Liver (tissue), 9 donors: ENCODE results near the gene MECP2. TPM values are rescaled to one million over a fixed set of nuclear protein-coding genes. Genes with fewer than 3 reads are reported as not detected.

Source experiments
- DNase-seq: peaks from one replicate; pipeline ENCODE4 v3.0.0-alpha.2; 2017; ENCODE audit warnings: low spot score
- H3K27ac ChIP-seq, 2 donors: one replicate each; pipeline ENCODE4 v1.7.0; 2013; ENCODE audit warnings: inconsistent platforms in 2 of 2, low read length in 2 of 2, control low read depth in 1 of 2, low read depth in 1 of 2, mild to moderate bottlenecking in 1 of 2
- H3K27me3 ChIP-seq, 4 donors: one replicate each; pipeline versions ENCODE4 v1.6.1 to v1.7.0; 2013; ENCODE audit warnings: low read length in 3 of 4, inconsistent platforms in 1 of 4, mild to moderate bottlenecking in 1 of 4, moderate library complexity in 1 of 4; ENCODE audit not compliant: control insufficient read depth in 4 of 4, insufficient read depth in 4 of 4
- H3K36me3 ChIP-seq, 4 donors: one replicate each; pipeline versions ENCODE4 v1.6.1 to v1.7.0; 2013; ENCODE audit warnings: low read length in 3 of 4, mild to moderate bottlenecking in 3 of 4, low read depth in 1 of 4, moderate library complexity in 1 of 4; ENCODE audit not compliant: control insufficient read depth in 4 of 4, insufficient read depth in 3 of 4
- H3K4me1 ChIP-seq, 4 donors: one replicate each; pipeline versions ENCODE4 v1.6.1 to v1.7.0; 2013; ENCODE audit warnings: low read length in 3 of 4, mild to moderate bottlenecking in 3 of 4, moderate library complexity in 1 of 4; ENCODE audit not compliant: control insufficient read depth in 4 of 4, insufficient read depth in 4 of 4
- H3K4me3 ChIP-seq, 3 donors: one replicate each; pipeline versions ENCODE4 v1.6.1 to v1.7.0; 2013; ENCODE audit warnings: low read length in 3 of 3, control low read depth in 1 of 3, low read depth in 1 of 3, mild to moderate bottlenecking in 1 of 3
- H3K9ac ChIP-seq, 2 donors: one replicate each; pipeline ENCODE4 v1.7.0; 2013; ENCODE audit warnings: low read length in 2 of 2, mild to moderate bottlenecking in 2 of 2, moderate library complexity in 2 of 2, control low read depth in 1 of 2, low read depth in 1 of 2
- H3K9me3 ChIP-seq, 4 donors: one replicate each; pipeline versions ENCODE4 v1.6.1 to v1.7.0; 2013; ENCODE audit warnings: low read length in 3 of 4; ENCODE audit not compliant: control insufficient read depth in 4 of 4
- EGR1 ChIP-seq, 2 donors: IDR thresholded peaks; 2 replicates each; pipeline ENCODE4 v1.6.1; 2016 to 2018; ENCODE audit warnings: antibody characterized with exemption in 2 of 2, low read depth in 2 of 2
- FOXA1 ChIP-seq: IDR thresholded peaks from 2 replicates; pipeline ENCODE4 v1.6.1; 2016; ENCODE audit warnings: antibody characterized with exemption
- FOXA2 ChIP-seq: IDR thresholded peaks from 2 replicates; pipeline ENCODE4 v1.6.1; 2016; ENCODE audit warnings: antibody characterized with exemption
- GABPA ChIP-seq, 2 donors: IDR thresholded peaks in 1 of 2; conservative IDR thresholded peaks in 1 of 2; 2 replicates each; pipeline ENCODE4 v1.6.1; 2016; ENCODE audit warnings: antibody characterized with exemption in 2 of 2, mild to moderate bottlenecking in 1 of 2, moderate library complexity in 1 of 2
- HNF4A ChIP-seq, 2 donors: conservative IDR thresholded peaks; 2 replicates each; pipeline ENCODE4 v1.6.1; 2016; ENCODE audit warnings: antibody characterized with exemption in 2 of 2, mild to moderate bottlenecking in 2 of 2
- HNF4G ChIP-seq: IDR thresholded peaks from 2 replicates; pipeline ENCODE4 v1.6.1; 2016; ENCODE audit warnings: antibody characterized with exemption
- JUND ChIP-seq, 2 donors: IDR thresholded peaks; 2 replicates each; pipeline ENCODE4 v1.6.1; 2016; ENCODE audit warnings: antibody characterized with exemption in 2 of 2
- MAX ChIP-seq: IDR thresholded peaks from 2 replicates; pipeline ENCODE4 v1.6.1; 2016; ENCODE audit warnings: antibody characterized with exemption
- RAD21 ChIP-seq, 2 donors: IDR thresholded peaks; 2 replicates each; pipeline ENCODE4 v1.6.1; 2016; ENCODE audit warnings: antibody characterized with exemption in 2 of 2, mild to moderate bottlenecking in 2 of 2
- RXRA ChIP-seq, 2 donors: IDR thresholded peaks; 2 replicates each; pipeline ENCODE4 v1.6.1; 2017 to 2018; ENCODE audit warnings: antibody characterized with exemption in 2 of 2, mild to moderate bottlenecking in 1 of 2
- SP1 ChIP-seq: IDR thresholded peaks from 2 replicates; pipeline ENCODE4 v1.6.1; 2018; ENCODE audit warnings: antibody characterized with exemption, mild to moderate bottlenecking
- YY1 ChIP-seq: IDR thresholded peaks from 2 replicates; pipeline ENCODE4 v1.6.1; 2016; ENCODE audit warnings: antibody characterized with exemption, mild to moderate bottlenecking
- ZBTB33 ChIP-seq: IDR thresholded peaks from 2 replicates; pipeline ENCODE4 v1.6.1; 2016; ENCODE audit warnings: antibody characterized with exemption
- WGBS: extraction: QIAGEN DNeasy Blood & Tissue Kit; methylation state at CpG from one replicate; pipeline ENCODE4 v1.1.7; 2013; 5-methylcytosine and 5-hydroxymethylcytosine counted together
- polyA plus RNA-seq, 2 donors: library from polyadenylated mRNA; stranded (reverse) in 1 of 2; unstranded in 1 of 2; fragments of 200-250 nt in 1 of 2; fragments of >200 nt in 1 of 2; fragmentation: Nextera tagmentation in 1 of 2; extraction: Ambion mirVana in 1 of 2; gene quantifications; one replicate each; pipeline versions ENCODE4 v1.2.1 to v1.2.3, GENCODE V29; 2013 to 2015
- total RNA-seq, 2 donors: library from RNA; depleted of rRNA; stranded (reverse); fragments of >200 nt; gene quantifications; one replicate each; pipeline ENCODE4 v1.2.3, GENCODE V29; 2014
- TF ChIP-seq, protein P1 (sequence below): IDR thresholded peaks from 2 replicates; pipeline ENCODE4 v1.6.1; 2016; ENCODE audit warnings: antibody characterized with exemption, mild to moderate bottlenecking
- donor health status: healthy.
- donor health status: healthy.
- donor health status: healthy.
- donor health status: healthy.
- donor health status: healthy.

MECP2 gene
- total and polyA plus RNA-seq, 4 donors = 6.9 to 22.0 (median 10.0) TPM

DNA sequence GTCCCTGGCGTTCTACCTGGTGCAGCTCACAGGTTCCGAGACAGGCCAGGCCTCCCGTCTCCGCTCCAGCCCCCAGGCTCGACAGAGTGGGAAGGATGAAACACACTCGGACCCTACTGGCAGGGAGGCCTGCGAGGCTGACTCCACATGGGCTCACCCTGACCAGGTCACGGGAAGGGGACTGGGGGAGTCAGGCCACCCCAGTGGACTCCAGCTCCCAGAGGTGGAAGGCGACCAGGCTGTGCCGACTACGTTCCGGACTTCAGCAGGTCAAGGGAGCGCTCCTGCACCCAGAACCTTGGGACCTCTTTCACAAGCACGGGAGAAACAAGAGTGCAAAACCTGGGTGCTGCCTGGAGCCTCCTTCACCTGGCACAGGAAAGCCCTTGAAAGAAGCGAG, 73.2 kb downstream of the MECP2 start (continued):
- TF ChIP-seq, protein P1, sequence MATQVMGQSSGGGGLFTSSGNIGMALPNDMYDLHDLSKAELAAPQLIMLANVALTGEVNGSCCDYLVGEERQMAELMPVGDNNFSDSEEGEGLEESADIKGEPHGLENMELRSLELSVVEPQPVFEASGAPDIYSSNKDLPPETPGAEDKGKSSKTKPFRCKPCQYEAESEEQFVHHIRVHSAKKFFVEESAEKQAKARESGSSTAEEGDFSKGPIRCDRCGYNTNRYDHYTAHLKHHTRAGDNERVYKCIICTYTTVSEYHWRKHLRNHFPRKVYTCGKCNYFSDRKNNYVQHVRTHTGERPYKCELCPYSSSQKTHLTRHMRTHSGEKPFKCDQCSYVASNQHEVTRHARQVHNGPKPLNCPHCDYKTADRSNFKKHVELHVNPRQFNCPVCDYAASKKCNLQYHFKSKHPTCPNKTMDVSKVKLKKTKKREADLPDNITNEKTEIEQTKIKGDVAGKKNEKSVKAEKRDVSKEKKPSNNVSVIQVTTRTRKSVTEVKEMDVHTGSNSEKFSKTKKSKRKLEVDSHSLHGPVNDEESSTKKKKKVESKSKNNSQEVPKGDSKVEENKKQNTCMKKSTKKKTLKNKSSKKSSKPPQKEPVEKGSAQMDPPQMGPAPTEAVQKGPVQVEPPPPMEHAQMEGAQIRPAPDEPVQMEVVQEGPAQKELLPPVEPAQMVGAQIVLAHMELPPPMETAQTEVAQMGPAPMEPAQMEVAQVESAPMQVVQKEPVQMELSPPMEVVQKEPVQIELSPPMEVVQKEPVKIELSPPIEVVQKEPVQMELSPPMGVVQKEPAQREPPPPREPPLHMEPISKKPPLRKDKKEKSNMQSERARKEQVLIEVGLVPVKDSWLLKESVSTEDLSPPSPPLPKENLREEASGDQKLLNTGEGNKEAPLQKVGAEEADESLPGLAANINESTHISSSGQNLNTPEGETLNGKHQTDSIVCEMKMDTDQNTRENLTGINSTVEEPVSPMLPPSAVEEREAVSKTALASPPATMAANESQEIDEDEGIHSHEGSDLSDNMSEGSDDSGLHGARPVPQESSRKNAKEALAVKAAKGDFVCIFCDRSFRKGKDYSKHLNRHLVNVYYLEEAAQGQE = no peak
- no peak for TF ChIP-seq GABPA (IDR thresholded peaks at IDR 0.05 in 1 of 2, conservative IDR thresholded peaks at IDR 0.05 in 1 of 2)
- no peak for TF ChIP-seq HNF4A (conservative IDR thresholded peaks at IDR 0.05)
- TF ChIP-seq JUND (IDR thresholded peaks at IDR 0.05) = no peak
- TF ChIP-seq FOXA2 = no peak
- no peak for TF ChIP-seq MAX
- no peak for TF ChIP-seq YY1

GRCh38 chrX:154023276-154024000, 74.1 kb downstream of the MECP2 start:
- Histone ChIP-seq H3K36me3 (peaks cover 0 to 1% (median 0%) of the 10 kb centered on the region in 4 donors), H3K27me3 (no peaks in the 10 kb centered on the region), H3K4me3 (no peak overlapping the region), H3K4me1 (peaks cover 3 to 24% (median 13%) of the 10 kb centered on the region in 4 donors), H3K9me3 (no peaks in the 10 kb centered on the region), H3K9ac (no peak overlapping the region), H3K27ac (peak overlapping the region; percentile 26 to 81)
- TF ChIP-seq MAX (no peak), ZBTB33 (no peak), HNF4A (conservative IDR thresholded peaks at IDR 0.05) (peak; percentile 37 to 43), RXRA (IDR thresholded peaks at IDR 0.05) (peak; percentile 18 to 48), YY1 (no peak), EGR1 (IDR thresholded peaks at IDR 0.05; ENCODE audit: low read depth in 2 of 2) (no peak), RAD21 (IDR thresholded peaks at IDR 0.05) (no peak), HNF4G (no peak), FOXA1 (no peak), SP1 (peak; percentile 29)
- TF ChIP-seq, protein P1 = no peak
- DNase-seq = no peak
- 41% methylated on average over 27 of the region's 27 CpGs for WGBS
